Measurements from ENCODE around the gene SF3B6. TPM values are rescaled to one million over a fixed set of nuclear protein-coding genes. Genes with fewer than 3 reads are reported as not detected.

The SF3B6 gene
- total RNA-seq, 2 donors from 2014 or later, result 109 to 131 TPM

- Mint-ChIP-seq H3K4me1 (no peaks in the 10 kb centered on the region), H3K27me3 (ENCODE audit: insufficient read depth) (no peaks in the 10 kb centered on the region), H3K27ac (no peak overlapping the region), H3K9me3 (no peaks in the 10 kb centered on the region), H3K4me3 (no peak overlapping the region), H3K36me3 (ENCODE audit: low read depth) (peaks cover 35% of the 10 kb centered on the region)
- peaks cover 7% of the 10 kb centered on the region for H3K36me3 ChIP-seq (ENCODE audit: control insufficient read depth, insufficient read depth, low read length)
- DNase-seq, result no peak
- H3K4me1 ChIP-seq (ENCODE audit: control insufficient read depth, insufficient read depth, low read length), result no peaks in the 10 kb centered on the region
- no peak overlapping the region for H3K4me3 ChIP-seq (ENCODE audit: low read length)
- TF ChIP-seq CTCF (conservative IDR thresholded peaks at IDR 0.05), result no peak
- H3K9me3 ChIP-seq (ENCODE audit: control insufficient read depth, low read length), result no peaks in the 10 kb centered on the region
- no peak overlapping the region for H3K9ac ChIP-seq (ENCODE audit: extremely low read depth, low read length, poor library complexity, severe bottlenecking)
- no peak overlapping the region for H3K27ac ChIP-seq (ENCODE audit: low read depth, low read length)
- 92 to 93% methylated on average over 3 to 4 of the region's 4 CpGs for WGBS, 2 experiments (ENCODE audit: insufficient coverage in 1 of 2, insufficient read length in 1 of 2)
- H3K27me3 ChIP-seq (ENCODE audit: control insufficient read depth, insufficient read depth, low read length, poor library complexity, severe bottlenecking), result no peaks in the 10 kb centered on the region
These were observed 17.4 kb downstream of the SF3B6 start for GRCh38 chr2:24058564-24059271.

GRCh38 chr2:24055750-24056149 lies 20.4 kb downstream of the SF3B6 start:
- no peak overlapping the region for H3K27ac ChIP-seq (ENCODE audit: low read depth, low read length)
- no peaks in the 10 kb centered on the region for H3K4me1 Mint-ChIP-seq
- 91 to 99% methylated on average over 5 to 6 of the region's 6 CpGs for WGBS, 2 experiments (ENCODE audit: insufficient coverage in 1 of 2, insufficient read length in 1 of 2)

GRCh38 chr2:24054366-24055010 lies 21.6 kb downstream of the SF3B6 start:
- Mint-ChIP-seq H3K9me3 (no peaks in the 10 kb centered on the region), H3K36me3 (ENCODE audit: low read depth) (peaks cover 17% of the 10 kb centered on the region), H3K4me3 (no peak overlapping the region), H3K27ac (no peak overlapping the region), H3K27me3 (ENCODE audit: insufficient read depth) (no peaks in the 10 kb centered on the region), H3K4me1 (no peaks in the 10 kb centered on the region)
- TF ChIP-seq CTCF (conservative IDR thresholded peaks at IDR 0.05), result no peak
- Histone ChIP-seq H3K9me3 (ENCODE audit: control insufficient read depth, low read length) (no peaks in the 10 kb centered on the region), H3K36me3 (ENCODE audit: control insufficient read depth, insufficient read depth, low read length) (peaks cover 3% of the 10 kb centered on the region), H3K4me3 (ENCODE audit: low read length) (no peak overlapping the region), H3K27me3 (ENCODE audit: control insufficient read depth, insufficient read depth, low read length, poor library complexity, severe bottlenecking) (no peaks in the 10 kb centered on the region), H3K9ac (ENCODE audit: extremely low read depth, low read length, poor library complexity, severe bottlenecking) (no peak overlapping the region), H3K27ac (ENCODE audit: low read depth, low read length) (no peak overlapping the region), H3K4me1 (ENCODE audit: control insufficient read depth, insufficient read depth, low read length) (no peaks in the 10 kb centered on the region)
- 90 to 97% methylated on average over 6 to 7 of the region's 8 CpGs for WGBS, 2 experiments (ENCODE audit: insufficient coverage in 1 of 2, insufficient read length in 1 of 2)
- no peak for DNase-seq

More at GRCh38 chr2:24055750-24056149, 20.4 kb downstream of the SF3B6 start:
- H3K9ac ChIP-seq (ENCODE audit: extremely low read depth, low read length, poor library complexity, severe bottlenecking), result no peak overlapping the region
- no peak for DNase-seq
- no peak for TF ChIP-seq CTCF (conservative IDR thresholded peaks at IDR 0.05)
- no peaks in the 10 kb centered on the region for H3K9me3 Mint-ChIP-seq
- H3K27me3 Mint-ChIP-seq (ENCODE audit: insufficient read depth), result no peaks in the 10 kb centered on the region
- no peak overlapping the region for H3K4me3 ChIP-seq (ENCODE audit: low read length)
- H3K9me3 ChIP-seq (ENCODE audit: control insufficient read depth, low read length), result no peaks in the 10 kb centered on the region
- no peak overlapping the region for H3K27ac Mint-ChIP-seq
- H3K4me3 Mint-ChIP-seq, result no peak overlapping the region
- H3K27me3 ChIP-seq (ENCODE audit: control insufficient read depth, insufficient read depth, low read length, poor library complexity, severe bottlenecking), result no peaks in the 10 kb centered on the region
- H3K36me3 Mint-ChIP-seq (ENCODE audit: low read depth), result peaks cover 17% of the 10 kb centered on the region
- peaks cover 3% of the 10 kb centered on the region for H3K36me3 ChIP-seq (ENCODE audit: control insufficient read depth, insufficient read depth, low read length)
- no peaks in the 10 kb centered on the region for H3K4me1 ChIP-seq (ENCODE audit: control insufficient read depth, insufficient read depth, low read length)
